Panc1 (cell line): ENCODE data around the gene SIM2. TPM values are rescaled to one million over a fixed set of nuclear protein-coding genes. Genes with fewer than 3 reads are reported as not detected.

Source experiments
- ATAC-seq: fragments of 200-7000 bp; cut with Tn5 transposase; 2 replicates; pipeline ENCODE4 v1.9.1; 2020; ENCODE audit warnings: mild to moderate bottlenecking, moderate library complexity
- BruUV-seq: library from RNA; stranded (reverse); fragments of 400-500 nt; replicated peaks from 2 replicates; lab custom pipeline; 2021; lab: Mats Ljungman, UMichigan
- CTCF ChIA-PET: fragments of 300-600 bp; sonication (Branson Sonifier 250); formaldehyde crosslinking; loops from one replicate; lab custom pipeline; 2022; ENCODE audit warnings: antibody characterized with exemption; lab: Charles Lee
- POLR2A ChIA-PET: fragments of 300-600 bp; sonication (Branson Sonifier 250); formaldehyde crosslinking; loops from one replicate; lab custom pipeline; 2022; ENCODE audit warnings: antibody characterized with exemption; lab: Charles Lee
- DNase-seq: peaks from one replicate; pipeline ENCODE4 v3.0.0-alpha.2; 2010; ENCODE audit warnings: low read depth, low spot score
- H3K27ac ChIP-seq: 2 replicates; pipeline ENCODE4 v1.5.1; 2011; ENCODE audit warnings: mild to moderate bottlenecking, low read length, inconsistent platforms
- H3K27me3 ChIP-seq: fragments of 200-500 bp; sonication (Bioruptor generic); 2 replicates; pipeline ENCODE4 v1.6.0; 2014; ENCODE audit warnings: low read length, inconsistent platforms; ENCODE audit not compliant: control insufficient read depth, insufficient read depth
- H3K36me3 ChIP-seq: fragments of 200-500 bp; sonication (Bioruptor generic); 2 replicates; pipeline ENCODE4 v1.5.1; 2014; ENCODE audit warnings: inconsistent platforms, mild to moderate bottlenecking, low read length, moderate library complexity; ENCODE audit not compliant: control insufficient read depth, insufficient read depth
- H3K4me1 ChIP-seq: 2 replicates; pipeline ENCODE4 v1.5.1; 2011; ENCODE audit warnings: inconsistent platforms, mild to moderate bottlenecking, low read length, moderate library complexity; ENCODE audit not compliant: control insufficient read depth, insufficient read depth
- H3K4me3 ChIP-seq, 2 experiments: 2 replicates each; pipeline ENCODE4 v1.5.1; 2011 to 2012; ENCODE audit warnings: low read depth in 2 of 2, low read length in 2 of 2, mild to moderate bottlenecking in 2 of 2, inconsistent platforms in 1 of 2, moderate library complexity in 1 of 2
- H3K9me3 ChIP-seq: fragments of 200-500 bp; sonication (Bioruptor generic); 2 replicates; pipeline ENCODE4 v1.5.1; 2014; ENCODE audit warnings: low read depth, mild to moderate bottlenecking, inconsistent platforms, low read length, moderate library complexity; ENCODE audit not compliant: control insufficient read depth, insufficient read depth
- POLR2AphosphoS5 ChIP-seq: IDR thresholded peaks from 2 replicates; pipeline ENCODE4 v1.6.1; 2012; ENCODE audit warnings: mild to moderate bottlenecking, low read depth, low read length, moderate library complexity
- SIN3A ChIP-seq: IDR thresholded peaks from 2 replicates; pipeline ENCODE4 v1.6.1; 2012; ENCODE audit warnings: low read depth, mild to moderate bottlenecking, low read length, moderate library complexity, borderline replicate concordance; ENCODE audit not compliant: insufficient read depth
- TCF7L2 ChIP-seq: IDR thresholded peaks from 2 replicates; pipeline ENCODE4 v1.6.1; 2011; ENCODE audit warnings: mild to moderate bottlenecking, low read depth, low read length, inconsistent platforms
- in situ Hi-C: cut with HindIII; loops from 2 replicates; pipeline ENCODE4 v1.10.0; 2016; ENCODE audit warnings: low sequenced_read_pairs, low pct_unique_long_range_greater_than_20kb
- intact Hi-C: fragments of 100-400 bp; cut with micrococcal nuclease; formaldehyde crosslinking; loops from one replicate; pipeline ENCODE4 v1.10.0; 2022; ENCODE audit not compliant: unreplicated experiment
- total RNA-seq: library from RNA; stranded (reverse); gene quantifications from one replicate; pipeline ENCODE4 v1.2.1, GENCODE V29; 2021; ENCODE audit not compliant: unreplicated experiment
- TF ChIP-seq, protein P1 (sequence below): fragments of 450-650 bp; IDR thresholded peaks from 2 replicates; pipeline ENCODE4 v1.5.1; 2017; ENCODE audit warnings: mild to moderate bottlenecking
- TF ChIP-seq, protein P2 (sequence below), 2 experiments: IDR thresholded peaks; 2 replicates each; pipeline ENCODE4 v1.6.1; 2011 to 2012; ENCODE audit warnings: low read depth in 2 of 2, control low read depth in 1 of 2, low read length in 1 of 2, mild to moderate bottlenecking in 1 of 2, moderate library complexity in 1 of 2; ENCODE audit not compliant: insufficient read depth in 1 of 2

Gene SIM2
- total RNA-seq, 1 experiment from 2014 or later = 11.5 TPM

DNA sequence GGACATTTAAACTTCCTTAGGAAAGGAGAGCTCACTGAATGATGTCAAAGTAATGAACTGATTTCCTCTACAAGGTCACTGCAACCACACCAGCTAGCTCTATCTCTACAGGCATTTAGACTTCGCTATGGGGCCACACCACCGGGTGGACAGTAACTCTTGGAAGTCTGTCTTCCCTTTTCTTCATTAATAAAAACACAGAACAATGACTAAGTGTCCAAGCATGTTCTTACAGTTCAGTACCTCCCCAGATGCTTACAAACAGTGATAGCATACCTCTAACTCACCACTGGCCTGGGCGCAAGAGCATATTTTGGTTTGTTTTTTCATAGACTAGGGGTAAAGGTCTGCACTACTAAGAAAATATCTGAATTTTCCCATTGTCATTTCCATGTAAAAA lies 54.6 kb downstream of the SIM2 start:
- ATAC-seq = no peak
- H3K4me3 ChIP-seq = no peak overlapping the region
- POLR2A ChIA-PET = no interaction called here
- TF ChIP-seq POLR2AphosphoS5 (no peak), SIN3A (no peak)
- TF ChIP-seq, protein P1, sequence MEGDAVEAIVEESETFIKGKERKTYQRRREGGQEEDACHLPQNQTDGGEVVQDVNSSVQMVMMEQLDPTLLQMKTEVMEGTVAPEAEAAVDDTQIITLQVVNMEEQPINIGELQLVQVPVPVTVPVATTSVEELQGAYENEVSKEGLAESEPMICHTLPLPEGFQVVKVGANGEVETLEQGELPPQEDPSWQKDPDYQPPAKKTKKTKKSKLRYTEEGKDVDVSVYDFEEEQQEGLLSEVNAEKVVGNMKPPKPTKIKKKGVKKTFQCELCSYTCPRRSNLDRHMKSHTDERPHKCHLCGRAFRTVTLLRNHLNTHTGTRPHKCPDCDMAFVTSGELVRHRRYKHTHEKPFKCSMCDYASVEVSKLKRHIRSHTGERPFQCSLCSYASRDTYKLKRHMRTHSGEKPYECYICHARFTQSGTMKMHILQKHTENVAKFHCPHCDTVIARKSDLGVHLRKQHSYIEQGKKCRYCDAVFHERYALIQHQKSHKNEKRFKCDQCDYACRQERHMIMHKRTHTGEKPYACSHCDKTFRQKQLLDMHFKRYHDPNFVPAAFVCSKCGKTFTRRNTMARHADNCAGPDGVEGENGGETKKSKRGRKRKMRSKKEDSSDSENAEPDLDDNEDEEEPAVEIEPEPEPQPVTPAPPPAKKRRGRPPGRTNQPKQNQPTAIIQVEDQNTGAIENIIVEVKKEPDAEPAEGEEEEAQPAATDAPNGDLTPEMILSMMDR = no peak
- no peaks in the 10 kb centered on the region for H3K36me3 ChIP-seq
- H3K27me3 ChIP-seq = no peaks in the 10 kb centered on the region
- H3K4me1 ChIP-seq = no peaks in the 10 kb centered on the region
- no peaks in the 10 kb centered on the region for H3K9me3 ChIP-seq
- CTCF ChIA-PET = no interaction called here
- in situ Hi-C loops (no loop called here), intact Hi-C loops (loop anchor here (10.0 kb wide), 2 partner anchors 91 to 171 kb away; no protein-coding TSS in a partner anchor)
- H3K27ac ChIP-seq = no peak overlapping the region
- BruUV-seq = TSS peak; percentile 65
- DNase-seq = no peak

DNA sequence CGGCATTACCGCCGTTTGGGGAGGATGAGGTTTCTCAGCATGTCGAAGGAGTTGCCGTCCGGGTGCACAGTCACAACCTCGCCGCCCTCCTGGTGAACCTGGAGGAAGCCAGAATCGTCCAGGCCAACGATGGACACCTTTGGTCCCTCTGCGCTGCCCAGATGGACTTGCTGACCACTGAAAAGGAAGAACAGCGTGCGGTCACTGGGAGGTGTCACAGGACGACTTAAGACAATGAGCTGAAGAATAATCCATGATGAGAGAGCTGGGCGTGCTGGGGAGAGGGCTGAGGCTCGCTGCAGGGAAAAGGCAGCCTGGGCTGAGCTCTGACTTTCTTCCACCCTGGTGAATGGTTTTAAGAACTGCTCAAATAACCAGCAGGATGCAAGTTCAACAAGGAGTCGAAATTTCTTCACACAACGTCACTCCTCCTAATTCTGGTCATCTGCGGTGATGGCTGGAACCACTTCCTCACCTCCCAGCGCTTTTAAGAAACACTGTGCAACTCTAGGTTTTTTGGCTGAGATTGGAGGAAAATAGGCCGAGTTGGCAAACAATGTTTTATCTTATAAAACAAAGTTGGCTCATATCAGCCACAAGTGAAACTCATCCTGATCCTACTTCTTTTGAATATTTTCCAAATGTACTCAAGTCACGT lies 55.5 kb downstream of the SIM2 start:
- no peaks in the 10 kb centered on the region for H3K4me1 ChIP-seq
- no TSS peak for BruUV-seq
- ATAC-seq = no peak
- no peak overlapping the region for H3K27ac ChIP-seq
- no peaks in the 10 kb centered on the region for H3K36me3 ChIP-seq
- no peak for DNase-seq
- ChIA-PET POLR2A (no interaction called here), CTCF (no interaction called here)
- no peaks in the 10 kb centered on the region for H3K9me3 ChIP-seq
- TF ChIP-seq, protein P2, sequence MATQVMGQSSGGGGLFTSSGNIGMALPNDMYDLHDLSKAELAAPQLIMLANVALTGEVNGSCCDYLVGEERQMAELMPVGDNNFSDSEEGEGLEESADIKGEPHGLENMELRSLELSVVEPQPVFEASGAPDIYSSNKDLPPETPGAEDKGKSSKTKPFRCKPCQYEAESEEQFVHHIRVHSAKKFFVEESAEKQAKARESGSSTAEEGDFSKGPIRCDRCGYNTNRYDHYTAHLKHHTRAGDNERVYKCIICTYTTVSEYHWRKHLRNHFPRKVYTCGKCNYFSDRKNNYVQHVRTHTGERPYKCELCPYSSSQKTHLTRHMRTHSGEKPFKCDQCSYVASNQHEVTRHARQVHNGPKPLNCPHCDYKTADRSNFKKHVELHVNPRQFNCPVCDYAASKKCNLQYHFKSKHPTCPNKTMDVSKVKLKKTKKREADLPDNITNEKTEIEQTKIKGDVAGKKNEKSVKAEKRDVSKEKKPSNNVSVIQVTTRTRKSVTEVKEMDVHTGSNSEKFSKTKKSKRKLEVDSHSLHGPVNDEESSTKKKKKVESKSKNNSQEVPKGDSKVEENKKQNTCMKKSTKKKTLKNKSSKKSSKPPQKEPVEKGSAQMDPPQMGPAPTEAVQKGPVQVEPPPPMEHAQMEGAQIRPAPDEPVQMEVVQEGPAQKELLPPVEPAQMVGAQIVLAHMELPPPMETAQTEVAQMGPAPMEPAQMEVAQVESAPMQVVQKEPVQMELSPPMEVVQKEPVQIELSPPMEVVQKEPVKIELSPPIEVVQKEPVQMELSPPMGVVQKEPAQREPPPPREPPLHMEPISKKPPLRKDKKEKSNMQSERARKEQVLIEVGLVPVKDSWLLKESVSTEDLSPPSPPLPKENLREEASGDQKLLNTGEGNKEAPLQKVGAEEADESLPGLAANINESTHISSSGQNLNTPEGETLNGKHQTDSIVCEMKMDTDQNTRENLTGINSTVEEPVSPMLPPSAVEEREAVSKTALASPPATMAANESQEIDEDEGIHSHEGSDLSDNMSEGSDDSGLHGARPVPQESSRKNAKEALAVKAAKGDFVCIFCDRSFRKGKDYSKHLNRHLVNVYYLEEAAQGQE (IDR thresholded peaks at IDR 0.05; ENCODE audit: insufficient read depth in 1 of 2, low read depth in 2 of 2, low read length in 1 of 2) = no peak
- TF ChIP-seq TCF7L2 (no peak), POLR2AphosphoS5 (no peak), SIN3A (no peak)
- TF ChIP-seq, protein P1 = no peak
- no peaks in the 10 kb centered on the region for H3K27me3 ChIP-seq
- H3K4me3 ChIP-seq = no peak overlapping the region
- intact Hi-C loops (loop anchor here (10.0 kb wide), 2 partner anchors 90 to 170 kb away; no protein-coding TSS in a partner anchor), in situ Hi-C loops (no loop called here)
